Liver (tissue), 9 donors: ENCODE data around the gene AKAP10. TPM values are rescaled to one million over a fixed set of nuclear protein-coding genes. Genes with fewer than 3 reads are reported as not detected.

Experiments used
- DNase-seq: peaks from one replicate; pipeline ENCODE4 v3.0.0-alpha.2; 2017; ENCODE audit warnings: low spot score
- H3K27ac ChIP-seq, 2 donors: one replicate each; pipeline ENCODE4 v1.7.0; 2013; ENCODE audit warnings: inconsistent platforms in 2 of 2, low read length in 2 of 2, control low read depth in 1 of 2, low read depth in 1 of 2, mild to moderate bottlenecking in 1 of 2
- H3K27me3 ChIP-seq, 4 donors: one replicate each; pipeline versions ENCODE4 v1.6.1 to v1.7.0; 2013; ENCODE audit warnings: low read length in 3 of 4, inconsistent platforms in 1 of 4, mild to moderate bottlenecking in 1 of 4, moderate library complexity in 1 of 4; ENCODE audit not compliant: control insufficient read depth in 4 of 4, insufficient read depth in 4 of 4
- H3K36me3 ChIP-seq, 4 donors: one replicate each; pipeline versions ENCODE4 v1.6.1 to v1.7.0; 2013; ENCODE audit warnings: low read length in 3 of 4, mild to moderate bottlenecking in 3 of 4, low read depth in 1 of 4, moderate library complexity in 1 of 4; ENCODE audit not compliant: control insufficient read depth in 4 of 4, insufficient read depth in 3 of 4
- H3K4me1 ChIP-seq, 4 donors: one replicate each; pipeline versions ENCODE4 v1.6.1 to v1.7.0; 2013; ENCODE audit warnings: low read length in 3 of 4, mild to moderate bottlenecking in 3 of 4, moderate library complexity in 1 of 4; ENCODE audit not compliant: control insufficient read depth in 4 of 4, insufficient read depth in 4 of 4
- H3K4me3 ChIP-seq, 3 donors: one replicate each; pipeline versions ENCODE4 v1.6.1 to v1.7.0; 2013; ENCODE audit warnings: low read length in 3 of 3, control low read depth in 1 of 3, low read depth in 1 of 3, mild to moderate bottlenecking in 1 of 3
- H3K9ac ChIP-seq, 2 donors: one replicate each; pipeline ENCODE4 v1.7.0; 2013; ENCODE audit warnings: low read length in 2 of 2, mild to moderate bottlenecking in 2 of 2, moderate library complexity in 2 of 2, control low read depth in 1 of 2, low read depth in 1 of 2
- H3K9me3 ChIP-seq, 4 donors: one replicate each; pipeline versions ENCODE4 v1.6.1 to v1.7.0; 2013; ENCODE audit warnings: low read length in 3 of 4; ENCODE audit not compliant: control insufficient read depth in 4 of 4
- ATF3 ChIP-seq: IDR thresholded peaks from 2 replicates; pipeline ENCODE4 v1.6.1; 2016; ENCODE audit warnings: antibody characterized with exemption
- CTCF ChIP-seq: fragments of 150-350 bp; IDR thresholded peaks from 2 replicates; pipeline ENCODE4 v1.5.1; 2017; ENCODE audit warnings: improper control_type of control experiment, low read depth, low read length; ENCODE audit not compliant: missing input control
- EGR1 ChIP-seq, 2 donors: IDR thresholded peaks; 2 replicates each; pipeline ENCODE4 v1.6.1; 2016 to 2018; ENCODE audit warnings: antibody characterized with exemption in 2 of 2, low read depth in 2 of 2
- FOXA1 ChIP-seq: IDR thresholded peaks from 2 replicates; pipeline ENCODE4 v1.6.1; 2016; ENCODE audit warnings: antibody characterized with exemption
- FOXA2 ChIP-seq: IDR thresholded peaks from 2 replicates; pipeline ENCODE4 v1.6.1; 2016; ENCODE audit warnings: antibody characterized with exemption
- GABPA ChIP-seq, 2 donors: IDR thresholded peaks in 1 of 2; conservative IDR thresholded peaks in 1 of 2; 2 replicates each; pipeline ENCODE4 v1.6.1; 2016; ENCODE audit warnings: antibody characterized with exemption in 2 of 2, mild to moderate bottlenecking in 1 of 2, moderate library complexity in 1 of 2
- HNF4A ChIP-seq, 2 donors: conservative IDR thresholded peaks; 2 replicates each; pipeline ENCODE4 v1.6.1; 2016; ENCODE audit warnings: antibody characterized with exemption in 2 of 2, mild to moderate bottlenecking in 2 of 2
- HNF4G ChIP-seq: IDR thresholded peaks from 2 replicates; pipeline ENCODE4 v1.6.1; 2016; ENCODE audit warnings: antibody characterized with exemption
- JUND ChIP-seq, 2 donors: IDR thresholded peaks; 2 replicates each; pipeline ENCODE4 v1.6.1; 2016; ENCODE audit warnings: antibody characterized with exemption in 2 of 2
- MAX ChIP-seq: IDR thresholded peaks from 2 replicates; pipeline ENCODE4 v1.6.1; 2016; ENCODE audit warnings: antibody characterized with exemption
- NR2F2 ChIP-seq: IDR thresholded peaks from 2 replicates; pipeline ENCODE4 v1.6.1; 2016; ENCODE audit warnings: antibody characterized with exemption
- RAD21 ChIP-seq, 2 donors: IDR thresholded peaks; 2 replicates each; pipeline ENCODE4 v1.6.1; 2016; ENCODE audit warnings: antibody characterized with exemption in 2 of 2, mild to moderate bottlenecking in 2 of 2
- REST ChIP-seq: IDR thresholded peaks from 2 replicates; pipeline ENCODE4 v1.6.1; 2016; ENCODE audit warnings: antibody characterized with exemption, mild to moderate bottlenecking
- RXRA ChIP-seq, 2 donors: IDR thresholded peaks; 2 replicates each; pipeline ENCODE4 v1.6.1; 2017 to 2018; ENCODE audit warnings: antibody characterized with exemption in 2 of 2, mild to moderate bottlenecking in 1 of 2
- SP1 ChIP-seq: IDR thresholded peaks from 2 replicates; pipeline ENCODE4 v1.6.1; 2018; ENCODE audit warnings: antibody characterized with exemption, mild to moderate bottlenecking
- TAF1 ChIP-seq: conservative IDR thresholded peaks from 2 replicates; pipeline ENCODE4 v1.6.1; 2016; ENCODE audit warnings: antibody characterized with exemption, mild to moderate bottlenecking
- YY1 ChIP-seq: IDR thresholded peaks from 2 replicates; pipeline ENCODE4 v1.6.1; 2016; ENCODE audit warnings: antibody characterized with exemption, mild to moderate bottlenecking
- ZBTB33 ChIP-seq: IDR thresholded peaks from 2 replicates; pipeline ENCODE4 v1.6.1; 2016; ENCODE audit warnings: antibody characterized with exemption
- WGBS: extraction: QIAGEN DNeasy Blood & Tissue Kit; methylation state at CpG from one replicate; pipeline ENCODE4 v1.1.7; 2013; 5-methylcytosine and 5-hydroxymethylcytosine counted together
- polyA plus RNA-seq, 2 donors: library from polyadenylated mRNA; stranded (reverse) in 1 of 2; unstranded in 1 of 2; fragments of 200-250 nt in 1 of 2; fragments of >200 nt in 1 of 2; fragmentation: Nextera tagmentation in 1 of 2; extraction: Ambion mirVana in 1 of 2; gene quantifications; one replicate each; pipeline versions ENCODE4 v1.2.1 to v1.2.3, GENCODE V29; 2013 to 2015
- total RNA-seq, 2 donors: library from RNA; depleted of rRNA; stranded (reverse); fragments of >200 nt; gene quantifications; one replicate each; pipeline ENCODE4 v1.2.3, GENCODE V29; 2014
- donor health status: healthy.
- donor health status: healthy.
- donor health status: healthy.
- donor health status: healthy.
- donor health status: healthy.

AKAP10 gene
- total and polyA plus RNA-seq, 4 donors, result 4.2 to 16.3 (median 10.1) TPM

- H3K27ac ChIP-seq, result no peak overlapping the region
- DNase-seq, result no peak
- WGBS, result 83% methylated on average over 4 of the region's 4 CpGs
- no peaks in the 10 kb centered on the region for H3K27me3 ChIP-seq
- no peak for TF ChIP-seq ZBTB33
- TF ChIP-seq CTCF, result no peak
- no peak for TF ChIP-seq HNF4G
- no peak for TF ChIP-seq ATF3
- no peak for TF ChIP-seq FOXA2
- no peak for TF ChIP-seq JUND (IDR thresholded peaks at IDR 0.05)
- no peak for TF ChIP-seq YY1
- TF ChIP-seq TAF1, result no peak
- no peak for TF ChIP-seq RAD21 (IDR thresholded peaks at IDR 0.05)
- no peak for TF ChIP-seq NR2F2
- TF ChIP-seq EGR1 (IDR thresholded peaks at IDR 0.05; ENCODE audit: low read depth in 2 of 2), result no peak
- no peak for TF ChIP-seq RXRA (IDR thresholded peaks at IDR 0.05)
- TF ChIP-seq MAX, result no peak
- no peak for TF ChIP-seq REST
- TF ChIP-seq HNF4A (conservative IDR thresholded peaks at IDR 0.05), result no peak
- TF ChIP-seq GABPA (IDR thresholded peaks at IDR 0.05 in 1 of 2, conservative IDR thresholded peaks at IDR 0.05 in 1 of 2), result no peak
- TF ChIP-seq SP1, result no peak
- TF ChIP-seq FOXA1, result no peak
- no peak overlapping the region for H3K9ac ChIP-seq
- peaks cover 0 to 35% (median 30%) of the 10 kb centered on the region in 4 donors for H3K36me3 ChIP-seq
- H3K4me3 ChIP-seq, result no peak overlapping the region
- no peaks in the 10 kb centered on the region for H3K9me3 ChIP-seq
- no peaks in the 10 kb centered on the region for H3K4me1 ChIP-seq
These were observed 36.7 kb downstream of the AKAP10 start for GRCh38 chr17:19940722-19941464.
